MM.1S (cell line): ENCODE measurements around the gene ELOVL2.

Experiments used
- DNase-seq: peaks from one replicate; pipeline ENCODE4 v3.0.0-alpha.2; 2015
- H2AFZ ChIP-seq: fragments of 300-600 bp; sonication (generic); 2 replicates; pipeline ENCODE4 v1.6.0; 2016; ENCODE audit warnings: antibody characterized with exemption, low read length
- H3F3A ChIP-seq: fragments of 300-600 bp; sonication (generic); 2 replicates; pipeline ENCODE4 v1.6.1; 2016; ENCODE audit warnings: mild to moderate bottlenecking, antibody characterized with exemption, low read length, moderate library complexity, mixed read lengths; ENCODE audit not compliant: insufficient read depth
- H3K27ac ChIP-seq: fragments of 300-600 bp; sonication (generic); 2 replicates; pipeline ENCODE4 v1.5.1; 2016; ENCODE audit warnings: mild to moderate bottlenecking, low read length
- H3K27me3 ChIP-seq: fragments of 300-600 bp; sonication (generic); replicated peaks from 2 replicates; pipeline ENCODE4 v1.6.0; 2016; ENCODE audit warnings: low read length; ENCODE audit not compliant: insufficient read depth
- H3K36me3 ChIP-seq: fragments of 300-600 bp; sonication (generic); replicated peaks from 2 replicates; pipeline ENCODE4 v1.6.1; 2016; ENCODE audit warnings: mild to moderate bottlenecking, low read length, mixed read lengths; ENCODE audit not compliant: insufficient read depth
- H3K4me1 ChIP-seq: fragments of 300-600 bp; sonication (generic); 2 replicates; pipeline ENCODE4 v1.6.1; 2016; ENCODE audit warnings: low read length, mixed read lengths
- H3K4me2 ChIP-seq: fragments of 300-600 bp; sonication (generic); 2 replicates; pipeline ENCODE4 v1.6.0; 2016; ENCODE audit warnings: low read depth, low read length
- H3K4me3 ChIP-seq: fragments of 300-600 bp; sonication (generic); 2 replicates; pipeline ENCODE4 v1.5.1; 2016; ENCODE audit warnings: low read length, mixed read lengths
- H3K79me2 ChIP-seq: fragments of 300-600 bp; sonication (generic); 2 replicates; pipeline ENCODE4 v1.6.1; 2016; ENCODE audit warnings: mixed run types, low read length, mixed read lengths
- H3K9ac ChIP-seq: fragments of 300-600 bp; sonication (generic); 2 replicates; pipeline ENCODE4 v1.6.1; 2016; ENCODE audit warnings: low read length, mixed read lengths
- H3K9me2 ChIP-seq: fragments of 300-600 bp; sonication (generic); replicated peaks from 2 replicates; pipeline ENCODE4 v1.6.1; 2016; ENCODE audit warnings: mild to moderate bottlenecking, low read length, mixed read lengths; ENCODE audit not compliant: insufficient read depth
- H3K9me3 ChIP-seq: fragments of 300-600 bp; sonication (generic); replicated peaks from 2 replicates; pipeline ENCODE4 v1.6.1; 2016; ENCODE audit warnings: mild to moderate bottlenecking, low read length, mixed read lengths; ENCODE audit not compliant: insufficient read depth
- H4K20me1 ChIP-seq: fragments of 300-600 bp; sonication (generic); 2 replicates; pipeline ENCODE4 v1.6.1; 2016; ENCODE audit warnings: mild to moderate bottlenecking, low read length, moderate library complexity, mixed read lengths; ENCODE audit not compliant: insufficient read depth
- EZH2 ChIP-seq: fragments of 300-600 bp; sonication (generic); optimal IDR thresholded peaks from 2 replicates; pipeline ENCODE3; 2017; ENCODE audit warnings: low read depth, mild to moderate bottlenecking, antibody characterized with exemption, low read length, mixed read lengths
- EZH2phosphoT487 ChIP-seq: fragments of 300-600 bp; sonication (generic); IDR thresholded peaks from 2 replicates; pipeline ENCODE4 v1.6.1; 2018; ENCODE audit warnings: antibody characterized with exemption, low read length
- TF ChIP-seq, protein P1 (sequence below): fragments of 300-600 bp; sonication (generic); IDR thresholded peaks from 2 replicates; pipeline ENCODE4 v1.5.1; 2016; ENCODE audit warnings: antibody characterized with exemption, low read length, mixed read lengths

ELOVL2 gene

DNA sequence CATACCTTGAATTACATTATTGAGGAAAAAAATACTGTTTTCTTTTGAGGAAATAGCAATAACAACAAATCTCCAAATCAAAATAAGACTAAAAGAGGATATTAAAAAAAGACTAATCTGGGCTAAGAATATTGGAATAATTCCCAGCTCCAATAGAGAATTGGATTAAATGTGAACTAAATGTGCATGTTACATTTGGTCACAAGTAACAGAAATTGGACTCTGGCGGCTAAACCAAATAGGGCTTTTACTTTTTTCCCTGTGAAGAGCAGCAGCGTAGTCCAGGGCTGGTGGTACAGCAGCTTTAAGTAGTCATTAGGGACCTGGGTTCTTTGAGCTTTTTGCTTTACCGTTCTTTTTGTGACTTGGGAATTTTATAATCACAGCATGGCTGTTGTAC is 71.9 kb downstream of the ELOVL2 start:
- no peaks in the 10 kb centered on the region for H3K79me2 ChIP-seq
- TF ChIP-seq EZH2phosphoT487, result no peak
- TF ChIP-seq EZH2, result no peak
- TF ChIP-seq, protein P1, sequence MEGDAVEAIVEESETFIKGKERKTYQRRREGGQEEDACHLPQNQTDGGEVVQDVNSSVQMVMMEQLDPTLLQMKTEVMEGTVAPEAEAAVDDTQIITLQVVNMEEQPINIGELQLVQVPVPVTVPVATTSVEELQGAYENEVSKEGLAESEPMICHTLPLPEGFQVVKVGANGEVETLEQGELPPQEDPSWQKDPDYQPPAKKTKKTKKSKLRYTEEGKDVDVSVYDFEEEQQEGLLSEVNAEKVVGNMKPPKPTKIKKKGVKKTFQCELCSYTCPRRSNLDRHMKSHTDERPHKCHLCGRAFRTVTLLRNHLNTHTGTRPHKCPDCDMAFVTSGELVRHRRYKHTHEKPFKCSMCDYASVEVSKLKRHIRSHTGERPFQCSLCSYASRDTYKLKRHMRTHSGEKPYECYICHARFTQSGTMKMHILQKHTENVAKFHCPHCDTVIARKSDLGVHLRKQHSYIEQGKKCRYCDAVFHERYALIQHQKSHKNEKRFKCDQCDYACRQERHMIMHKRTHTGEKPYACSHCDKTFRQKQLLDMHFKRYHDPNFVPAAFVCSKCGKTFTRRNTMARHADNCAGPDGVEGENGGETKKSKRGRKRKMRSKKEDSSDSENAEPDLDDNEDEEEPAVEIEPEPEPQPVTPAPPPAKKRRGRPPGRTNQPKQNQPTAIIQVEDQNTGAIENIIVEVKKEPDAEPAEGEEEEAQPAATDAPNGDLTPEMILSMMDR, result no peak
- DNase-seq, result no peak

DNA sequence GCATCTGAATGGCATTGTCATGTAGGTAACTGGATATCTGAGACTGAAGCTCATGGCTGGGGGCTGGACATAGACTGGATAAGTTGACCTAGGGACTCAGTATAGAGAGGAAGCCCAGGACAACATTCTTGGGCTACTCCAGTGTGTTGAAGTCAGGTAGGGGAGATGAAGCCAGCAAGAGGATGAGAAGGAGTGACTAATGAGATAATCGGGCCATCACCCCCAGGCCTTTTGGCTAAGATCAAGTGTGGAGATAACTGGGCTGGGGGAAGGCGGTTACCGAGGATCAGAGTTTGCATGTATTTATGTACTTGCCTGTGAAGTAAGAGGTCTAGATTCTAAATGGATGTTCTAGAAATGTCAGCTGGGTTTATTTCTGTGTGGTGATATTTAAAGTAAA is 73.4 kb downstream of the ELOVL2 start:
- DNase-seq, result no peak
- Histone ChIP-seq H2AFZ (no peak overlapping the region), H3K79me2 (no peaks in the 10 kb centered on the region)

More for the DNA sequence above, 71.9 kb downstream of the ELOVL2 start:
- Histone ChIP-seq H3K4me1 (no peaks in the 10 kb centered on the region), H3K9me3 (no peaks in the 10 kb centered on the region), H3K27ac (no peak overlapping the region), H3K4me3 (no peak overlapping the region), H3K36me3 (no peaks in the 10 kb centered on the region), H3K4me2 (no peak overlapping the region), H3K9me2 (no peaks in the 10 kb centered on the region), H2AFZ (no peak overlapping the region), H3F3A (no peaks in the 10 kb centered on the region), H3K9ac (no peak overlapping the region), H4K20me1 (no peaks in the 10 kb centered on the region), H3K27me3 (no peaks in the 10 kb centered on the region)

DNA sequence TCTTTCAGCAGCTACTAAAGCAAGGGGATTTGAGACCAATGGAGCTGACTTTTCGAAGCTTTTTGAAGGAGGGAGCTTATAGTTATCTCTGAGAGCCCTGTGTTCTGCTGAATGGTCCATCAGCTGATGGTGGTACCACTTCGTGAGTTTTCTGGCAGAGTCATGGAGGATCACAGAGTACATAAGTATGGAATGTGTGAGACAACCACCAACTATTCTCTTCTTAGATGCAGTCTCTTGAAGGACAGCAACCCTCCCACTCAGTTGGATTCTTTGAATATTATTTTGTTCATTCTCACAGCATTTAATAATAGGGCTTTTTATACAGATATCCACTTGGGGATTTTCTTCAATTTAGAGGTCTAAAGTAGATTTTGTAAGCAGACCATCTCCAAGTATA is 75.3 kb downstream of the ELOVL2 start:
- H2AFZ ChIP-seq, result no peak overlapping the region
- no peaks in the 10 kb centered on the region for H3K9me3 ChIP-seq
- no peak overlapping the region for H3K9ac ChIP-seq
- H3K9me2 ChIP-seq, result no peaks in the 10 kb centered on the region
- H3K79me2 ChIP-seq, result no peaks in the 10 kb centered on the region
- H3K36me3 ChIP-seq, result no peaks in the 10 kb centered on the region
- no peak for DNase-seq
- H3K4me2 ChIP-seq, result no peak overlapping the region
- H3K4me1 ChIP-seq, result peaks cover 12% of the 10 kb centered on the region
- 0 out of 2 replicates have a peak, but pooled peaks cover 3% of the 10 kb centered on the region for H3F3A ChIP-seq
- TF ChIP-seq EZH2phosphoT487 (no peak), EZH2 (no peak)
- H4K20me1 ChIP-seq, result no peaks in the 10 kb centered on the region
- no peak overlapping the region for H3K27ac ChIP-seq
- H3K27me3 ChIP-seq, result no peaks in the 10 kb centered on the region
- H3K4me3 ChIP-seq, result no peak overlapping the region

More for the DNA sequence above, 73.4 kb downstream of the ELOVL2 start:
- H3K27me3 ChIP-seq, result no peaks in the 10 kb centered on the region
- no peaks in the 10 kb centered on the region for H3F3A ChIP-seq
- H3K9me2 ChIP-seq, result no peaks in the 10 kb centered on the region
- H3K4me1 ChIP-seq, result no peaks in the 10 kb centered on the region
- H3K9ac ChIP-seq, result no peak overlapping the region
- no peak overlapping the region for H3K4me2 ChIP-seq
- H3K27ac ChIP-seq, result no peak overlapping the region
- H4K20me1 ChIP-seq, result no peaks in the 10 kb centered on the region
- H3K4me3 ChIP-seq, result no peak overlapping the region
- H3K9me3 ChIP-seq, result no peaks in the 10 kb centered on the region
- no peak for TF ChIP-seq EZH2phosphoT487
- TF ChIP-seq, protein P1, result no peak
- no peaks in the 10 kb centered on the region for H3K36me3 ChIP-seq

DNA sequence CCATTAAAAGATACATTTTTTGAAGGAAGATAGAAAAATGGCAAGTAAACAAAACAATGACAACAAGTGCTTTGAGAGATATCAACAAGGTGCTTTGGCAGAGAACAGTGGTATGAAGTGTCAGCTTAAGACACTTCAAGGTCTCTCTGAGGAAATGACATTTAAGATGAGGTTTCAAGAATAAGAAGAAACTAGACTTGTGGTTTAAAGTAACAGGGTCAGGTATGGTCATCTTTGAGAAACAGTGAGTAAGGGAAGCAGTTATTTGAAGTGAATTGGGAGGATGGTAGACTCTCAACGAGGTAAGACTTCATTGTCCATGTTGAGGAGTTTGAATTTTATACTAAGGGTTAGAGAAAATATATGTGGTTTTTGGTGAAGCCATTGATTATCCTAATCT is 79.4 kb downstream of the ELOVL2 start:
- Histone ChIP-seq H3F3A (peaks cover 9% of the 10 kb centered on the region), H3K4me3 (no peak overlapping the region), H3K27me3 (no peaks in the 10 kb centered on the region), H3K9me3 (no peaks in the 10 kb centered on the region), H3K79me2 (no peaks in the 10 kb centered on the region), H3K27ac (no peak overlapping the region), H3K9me2 (no peaks in the 10 kb centered on the region), H3K9ac (no peak overlapping the region), H3K4me2 (no peak overlapping the region), H2AFZ (no peak overlapping the region), H3K4me1 (peaks cover 28% of the 10 kb centered on the region), H3K36me3 (no peaks in the 10 kb centered on the region), H4K20me1 (no peaks in the 10 kb centered on the region)
- peak; percentile 76 for DNase-seq
- TF ChIP-seq EZH2phosphoT487 (no peak), EZH2 (no peak)
